K562 (cell line): ENCODE measurements around the gene EFCAB8. TPM values are rescaled to one million over a fixed set of nuclear protein-coding genes. Genes with fewer than 3 reads are reported as not detected.

Source experiments
- ATAC-seq: fragments of 200-7000 bp; cut with Tn5 transposase; 3 replicates; pipeline ENCODE4 v1.9.1; 2020; ENCODE audit warnings: moderate library complexity
- BruUV-seq: library from RNA; stranded (reverse); fragments of 400-500 nt; replicated peaks from 2 replicates; lab custom pipeline; 2021; lab: Mats Ljungman, UMichigan
- CTCF ChIA-PET: fragments of 300-600 bp; formaldehyde crosslinking; extraction: SDS; loops from one replicate; lab custom pipeline; 2021; ENCODE audit warnings: low intra/inter-chr PET ratio; lab: Yijun Ruan, JAX
- POLR2A ChIA-PET: fragments of 300-600, 350-650 bp; sonication (Branson Sonifier 250); formaldehyde crosslinking; extraction: SDS; loops from one replicate; lab custom pipeline; 2021; ENCODE audit warnings: antibody characterized with exemption, inconsistent platforms; lab: Yijun Ruan, JAX
- DNase-seq, 4 experiments: peaks; one replicate each; pipeline versions ENCODE4 v3.0.0 to v3.0.0-alpha.2; 2011 to 2018; ENCODE audit warnings: low spot score in 3 of 4, mixed read lengths in 3 of 4; ENCODE audit errors: extremely low read depth in 1 of 4
- FAIRE-seq: peaks from 2 replicates; lab custom pipeline; 2011; peaks lifted over from hg19 to GRCh38; lab: Jason Lieb, UNC
- H2AFZ ChIP-seq: 2 replicates; pipeline ENCODE4 v1.6.0; 2011; ENCODE audit warnings: low read depth, low read length, control low read depth, inconsistent platforms
- H3K27ac ChIP-seq: fragments of 200-600 bp; 3 replicates; pipeline ENCODE4 v1.8.0; 2011; ENCODE audit warnings: low read depth, mild to moderate bottlenecking, control low read depth, inconsistent platforms, low read length, moderate library complexity, mixed read lengths; ENCODE audit errors: extremely low read depth
- H3K27me3 ChIP-seq, 2 experiments: fragments of 300-600 bp in 1 of 2; 2 replicates in 1 of 2; 3 replicates in 1 of 2; pipeline versions ENCODE4 v1.6.0 to v1.8.0; 2011; ENCODE audit warnings: inconsistent platforms in 2 of 2, low read length in 2 of 2, mild to moderate bottlenecking in 1 of 2, mixed read lengths in 1 of 2, moderate library complexity in 1 of 2; ENCODE audit not compliant: control insufficient read depth in 2 of 2, insufficient read depth in 2 of 2
- H3K36me3 ChIP-seq: fragments of 300-600 bp; 3 replicates; pipeline ENCODE4 v1.8.0; 2011; ENCODE audit warnings: mild to moderate bottlenecking, low read length, inconsistent platforms; ENCODE audit not compliant: control insufficient read depth, insufficient read depth
- H3K4me1 ChIP-seq, 2 experiments: fragments of 200-600 bp in 1 of 2; replicated peaks in 1 of 2; 2 replicates in 1 of 2; 3 replicates in 1 of 2; pipeline versions ENCODE4 v1.5.1 to v1.8.0; 2011; ENCODE audit warnings: inconsistent platforms in 2 of 2, low read length in 2 of 2, mild to moderate bottlenecking in 1 of 2, mixed read lengths in 1 of 2, moderate library complexity in 1 of 2; ENCODE audit not compliant: control insufficient read depth in 2 of 2, insufficient read depth in 2 of 2
- H3K4me2 ChIP-seq: 2 replicates; pipeline ENCODE4 v1.6.1; 2011; ENCODE audit warnings: low read length, control low read depth, inconsistent platforms, mixed read lengths; ENCODE audit not compliant: insufficient read depth
- H3K4me3 ChIP-seq: fragments of 200-600 bp; sonication (generic), shearing (Covaris generic); 2 replicates; pipeline ENCODE4 v1.5.1; 2016; ENCODE audit warnings: control low read depth, inconsistent platforms
- H3K79me2 ChIP-seq: fragments of 200-600 bp; 3 replicates; pipeline ENCODE4 v1.8.0; 2011; ENCODE audit warnings: low read length, inconsistent platforms; ENCODE audit not compliant: control insufficient read depth, insufficient read depth
- H3K9ac ChIP-seq, 2 experiments: 2 replicates each; pipeline versions ENCODE4 v1.6.0 to v1.6.1; 2011; ENCODE audit warnings: low read depth in 2 of 2, low read length in 2 of 2, control low read depth in 1 of 2, inconsistent platforms in 1 of 2, mild to moderate bottlenecking in 1 of 2, mixed read lengths in 1 of 2; ENCODE audit not compliant: insufficient read depth in 1 of 2
- H3K9me1 ChIP-seq: one replicate; pipeline ENCODE4 v1.6.0; 2011; ENCODE audit warnings: inconsistent platforms, mild to moderate bottlenecking, low read length, moderate library complexity; ENCODE audit not compliant: control insufficient read depth, insufficient read depth
- H3K9me3 ChIP-seq: replicated peaks from 2 replicates; pipeline ENCODE4 v1.5.1; 2011; ENCODE audit warnings: low read depth, low read length, inconsistent platforms; ENCODE audit not compliant: control insufficient read depth, insufficient read depth
- H4K20me1 ChIP-seq: replicated peaks from 2 replicates; pipeline ENCODE4 v1.6.1; 2011; ENCODE audit warnings: low read length, inconsistent platforms, mixed read lengths; ENCODE audit not compliant: control insufficient read depth, insufficient read depth
- CGGBP1 ChIP-seq: fragments of 250-450 bp; sonication (Bioruptor Pico); IDR thresholded peaks from 2 replicates; pipeline ENCODE4 v1.9.0; 2021; ENCODE audit warnings: mild to moderate bottlenecking
- E2F5 ChIP-seq: sonication (generic); formaldehyde crosslinking; IDR thresholded peaks from 2 replicates; pipeline ENCODE4 v1.8.0; 2022; ENCODE audit warnings: mild to moderate bottlenecking, missing genetic modification reagents
- ELK1 ChIP-seq: sonication (generic); formaldehyde crosslinking; IDR thresholded peaks from 2 replicates; pipeline ENCODE4 v1.8.1; 2022; ENCODE audit warnings: missing genetic modification reagents
- FOXA3 ChIP-seq, 2 experiments: fragments of 450-650 bp in 1 of 2; sonication (generic) in 1 of 2; formaldehyde crosslinking; IDR thresholded peaks in 1 of 2; conservative IDR thresholded peaks in 1 of 2; 2 replicates each; pipeline versions ENCODE4 v1.4.0 to v1.8.0; 2020 to 2022; ENCODE audit warnings: mild to moderate bottlenecking in 2 of 2, missing genetic modification reagents in 1 of 2
- GTF2F1 ChIP-seq: IDR thresholded peaks from 2 replicates; pipeline ENCODE4 v1.6.1; 2011; ENCODE audit warnings: low read depth, low read length, improper control_type of control experiment
- HCFC1 ChIP-seq: IDR thresholded peaks from 2 replicates; pipeline ENCODE4 v1.6.1; 2012; ENCODE audit warnings: low read depth, low read length, improper control_type of control experiment
- HSF4 ChIP-seq: fragments of 250-450 bp; sonication (Bioruptor Pico); IDR thresholded peaks from 2 replicates; pipeline ENCODE4 v2.1.2; 2022; ENCODE audit warnings: mild to moderate bottlenecking, moderate library complexity, borderline replicate concordance
- NR1H2 ChIP-seq: sonication (generic); formaldehyde crosslinking; IDR thresholded peaks from 2 replicates; pipeline ENCODE4 v1.4.0; 2020; ENCODE audit warnings: mild to moderate bottlenecking, missing genetic modification reagents
- POU5F1 ChIP-seq: fragments of 150-350 bp; IDR thresholded peaks from 2 replicates; pipeline ENCODE4 v1.6.1; 2014; ENCODE audit warnings: borderline replicate concordance, low read length, low read depth, mild to moderate bottlenecking; ENCODE audit not compliant: partially characterized antibody
- SREBF2 ChIP-seq: sonication (generic); formaldehyde crosslinking; IDR thresholded peaks from 2 replicates; pipeline ENCODE4 v1.4.0; 2020; ENCODE audit warnings: mild to moderate bottlenecking, missing genetic modification reagents
- TAF9B ChIP-seq: fragments of 450-650 bp; IDR thresholded peaks from 2 replicates; pipeline ENCODE4 v1.6.1; 2018; ENCODE audit warnings: mild to moderate bottlenecking; ENCODE audit not compliant: partially characterized antibody
- ZNF217 ChIP-seq: sonication (generic); formaldehyde crosslinking; IDR thresholded peaks from 2 replicates; pipeline ENCODE4 v1.8.0; 2022; ENCODE audit warnings: mild to moderate bottlenecking, missing genetic modification reagents
- WGBS: fragments of 100-300 bp; shearing (Covaris generic); methylation state at CpG from one replicate; pipeline ENCODE4 v1.1.6; 2016; ENCODE audit warnings: low coverage, mixed read lengths; ENCODE audit not compliant: insufficient coverage; ENCODE audit errors: missing lambda C conversion rate; 5-methylcytosine and 5-hydroxymethylcytosine counted together
- in situ Hi-C: fragments of 300-500 bp; cut with MboI; formaldehyde crosslinking; loops from 4 replicates; pipeline ENCODE4 v1.15.0; 2018; ENCODE audit warnings: inconsistent platforms, mixed read lengths
- intact Hi-C: fragments of 100-400 bp; cut with micrococcal nuclease; formaldehyde crosslinking; loops from 2 replicates; pipeline ENCODE4 v1.14.2; 2022
- polyA plus RNA-seq, 8 experiments: library from polyadenylated mRNA; depleted of rRNA in 4 of 8; stranded (reverse) in 5 of 8; unstranded in 3 of 8; fragments of >200 nt; fragmentation: Nextera tagmentation in 2 of 8; fragmentation: Illumina TruSeq in 1 of 8; extraction: Ambion mirVana in 2 of 8; extraction: Trizol in 1 of 8; gene quantifications; 2 replicates each; pipeline versions ENCODE4 v1.2.1 to v1.2.3, GENCODE V29; 2011 to 2014; ENCODE audit warnings: inconsistent platforms in 1 of 8, missing spikeins in 1 of 8
- total RNA-seq, 7 experiments: library from RNA; depleted of rRNA in 6 of 7; stranded (reverse); fragments of >200 nt in 6 of 7; fragmentation: Illumina TruSeq in 2 of 7; extraction: Trizol in 2 of 7; gene quantifications; 2 replicates each; pipeline versions ENCODE4 v1.2.1 to v1.2.3, GENCODE V29; 2011 to 2021; ENCODE audit warnings: low replicate concordance in 1 of 7

EFCAB8 gene
- total and polyA plus RNA-seq, 9 of the 15 experiments (the other 6 are each of a cell fraction or from before 2014, with no cell fraction given), result 0.03 to 0.18 (median 0.11) TPM; not detected in 6

GRCh38 chr20:32978009-32978335 is 119.2 kb downstream of the EFCAB8 start:
- FAIRE-seq (no peak), ATAC-seq (no peak), DNase-seq (no peak)
- TF ChIP-seq POU5F1 (no peak), SREBF2 (CRISPR knock-in tag) (no peak)
- no peaks in the 10 kb centered on the region for H3K9me1 ChIP-seq
- H3K79me2 ChIP-seq, result no peaks in the 10 kb centered on the region
- H2AFZ ChIP-seq, result no peak overlapping the region
- H4K20me1 ChIP-seq, result 0 out of 2 replicates have a peak, but pooled peaks cover 5% of the 10 kb centered on the region
- H3K36me3 ChIP-seq, result no peaks in the 10 kb centered on the region
- H3K9ac ChIP-seq, result no peak overlapping the region
- no peak overlapping the region for H3K4me2 ChIP-seq
- ChIA-PET CTCF (no interaction called here), POLR2A (interaction anchor here (0.6 to 0.9 kb wide), 2 partner anchors 22 to 56 kb away, joined by 3 read pairs; no protein-coding TSS in a partner anchor)
- H3K27ac ChIP-seq, result no peak overlapping the region
- peaks cover 23 to 59% of the 10 kb centered on the region in 2 experiments for H3K27me3 ChIP-seq
- 3% methylated on average over 7 of the region's 7 CpGs for WGBS
- intact Hi-C loops, result no loop called here
- no peaks in the 10 kb centered on the region for H3K9me3 ChIP-seq
- in situ Hi-C loops, result no loop called here
- H3K4me1 ChIP-seq, result no peaks in the 10 kb centered on the region; a peak in 1 of 5 replicates
- H3K4me3 ChIP-seq, result no peak overlapping the region
- BruUV-seq, result no TSS peak

- H3K36me3 ChIP-seq, result no peaks in the 10 kb centered on the region
- 0 out of 2 replicates have a peak, but pooled peaks cover 5% of the 10 kb centered on the region for H4K20me1 ChIP-seq
- H3K4me1 ChIP-seq, result no peaks in the 10 kb centered on the region; a peak in 1 of 5 replicates
- H3K79me2 ChIP-seq, result no peaks in the 10 kb centered on the region
- in situ Hi-C loops (no loop called here), intact Hi-C loops (no loop called here)
- peaks cover 23 to 60% of the 10 kb centered on the region in 2 experiments for H3K27me3 ChIP-seq
- no peak for DNase-seq
- no peak for ATAC-seq
- CTCF ChIA-PET, result no interaction called here
- H3K27ac ChIP-seq, result no peak overlapping the region
- WGBS, result 2% methylated on average over 9 of the region's 9 CpGs
- no TSS peak for BruUV-seq
- FAIRE-seq, result no peak
- no peaks in the 10 kb centered on the region for H3K9me3 ChIP-seq
- POLR2A ChIA-PET, result no interaction called here
- H3K4me3 ChIP-seq, result no peak overlapping the region
- H3K4me2 ChIP-seq, result no peak overlapping the region
- no peak overlapping the region for H2AFZ ChIP-seq
- H3K9me1 ChIP-seq, result no peaks in the 10 kb centered on the region
- H3K9ac ChIP-seq, result no peak overlapping the region
- TF ChIP-seq NR1H2 (no peak), E2F5 (no peak), FOXA3 (CRISPR knock-in tag; conservative IDR thresholded peaks at IDR 0.05 in 1 of 2, IDR thresholded peaks at IDR 0.05 in 1 of 2) (no peak), TAF9B (no peak), HCFC1 (no peak), ELK1 (CRISPR knock-in tag) (no peak), ZNF217 (CRISPR knock-in tag) (no peak), HSF4 (CRISPR knock-in tag) (no peak), CGGBP1 (CRISPR knock-in tag) (no peak), GTF2F1 (no peak)
These were observed 120.7 kb downstream of the EFCAB8 start for GRCh38 chr20:32979201-32979998.
